SK-N-SH (cell line): Measurements from ENCODE around the gene CERS1. TPM values are rescaled to one million over a fixed set of nuclear protein-coding genes. Genes with fewer than 3 reads are reported as not detected.

Experiments
- CTCF ChIA-PET: fragments of 300-600, 350-600 bp; formaldehyde crosslinking; extraction: SDS; loops from one replicate; lab custom pipeline; 2021; lab: Yijun Ruan, JAX
- POLR2A ChIA-PET: fragments of 350-600 bp; sonication (Branson Sonifier 250); formaldehyde crosslinking; extraction: SDS; loops from one replicate; lab custom pipeline; 2020; ENCODE audit warnings: antibody characterized with exemption, inconsistent platforms; lab: Yijun Ruan, JAX
- DNase-seq: peaks from one replicate; pipeline ENCODE4 v3.0.0; 2012
- H2AFZ ChIP-seq: fragments of 200-600 bp; sonication (generic); 2 replicates; pipeline ENCODE4 v1.8.1; 2016; ENCODE audit warnings: antibody characterized with exemption, mild to moderate bottlenecking, low read depth
- H3F3A ChIP-seq: fragments of 200-600 bp; sonication (generic); replicated peaks from 2 replicates; pipeline ENCODE3; 2016; ENCODE audit warnings: antibody characterized with exemption, mild to moderate bottlenecking; ENCODE audit not compliant: insufficient read depth
- H3K27ac ChIP-seq, 2 experiments: fragments of 200-500 bp in 1 of 2; fragments of 200-600 bp in 1 of 2; sonication (Bioruptor generic) in 1 of 2; sonication (generic), shearing (Covaris generic) in 1 of 2; 2 replicates each; pipeline versions ENCODE4 v1.5.1 to v1.6.1; 2014 to 2016; ENCODE audit warnings: low read depth in 2 of 2, inconsistent platforms in 1 of 2, low read length in 1 of 2, mild to moderate bottlenecking in 1 of 2, mixed read lengths in 1 of 2
- H3K27me3 ChIP-seq: fragments of 200-600 bp; sonication (generic), shearing (Covaris generic); 2 replicates; pipeline ENCODE4 v1.6.1; 2016; ENCODE audit warnings: mixed run types; ENCODE audit not compliant: insufficient read depth
- H3K36me3 ChIP-seq, 2 experiments: fragments of 200-500 bp in 1 of 2; fragments of 200-600 bp in 1 of 2; sonication (Bioruptor generic) in 1 of 2; sonication (generic) in 1 of 2; replicated peaks in 1 of 2; 2 replicates each; pipeline versions ENCODE3 to v1.5.1; 2014 to 2016; ENCODE audit warnings: low read length in 1 of 2, mild to moderate bottlenecking in 1 of 2; ENCODE audit not compliant: insufficient read depth in 2 of 2, control insufficient read depth in 1 of 2
- H3K4me1 ChIP-seq, 2 experiments: fragments of 200-500 bp in 1 of 2; fragments of 200-600 bp in 1 of 2; sonication (Bioruptor generic) in 1 of 2; sonication (generic), shearing (Covaris generic) in 1 of 2; 2 replicates each; pipeline versions ENCODE4 v1.5.1 to v1.6.1; 2014 to 2016; ENCODE audit warnings: low read depth in 1 of 2, low read length in 1 of 2, mixed run types in 1 of 2; ENCODE audit not compliant: insufficient read depth in 2 of 2, control insufficient read depth in 1 of 2
- H3K4me2 ChIP-seq: fragments of 200-600 bp; sonication (generic), shearing (Covaris generic); 2 replicates; pipeline ENCODE4 v1.6.1; 2017; ENCODE audit warnings: mixed run types
- H3K4me3 ChIP-seq, 2 experiments: fragments of 200-500 bp in 1 of 2; fragments of 200-600 bp in 1 of 2; sonication (Bioruptor generic) in 1 of 2; sonication (generic), shearing (Covaris generic) in 1 of 2; 2 replicates each; pipeline versions ENCODE4 v1.5.1 to v1.8.1; 2014 to 2016; ENCODE audit warnings: low read depth in 2 of 2, inconsistent platforms in 1 of 2, low read length in 1 of 2, mild to moderate bottlenecking in 1 of 2, mixed read lengths in 1 of 2, moderate library complexity in 1 of 2
- H3K79me2 ChIP-seq: fragments of 200-600 bp; sonication (generic); 2 replicates; pipeline ENCODE4 v1.8.1; 2017; ENCODE audit warnings: mild to moderate bottlenecking; ENCODE audit not compliant: insufficient read depth
- H3K9ac ChIP-seq: fragments of 200-600 bp; sonication (generic); 2 replicates; pipeline ENCODE4 v1.6.1; 2017; ENCODE audit warnings: mixed run types
- H3K9me2 ChIP-seq: fragments of 200-600 bp; sonication (generic); 2 replicates; pipeline ENCODE4 v1.6.1; 2017; ENCODE audit warnings: mixed run types
- H3K9me3 ChIP-seq: fragments of 200-600 bp; sonication (generic); 2 replicates; pipeline ENCODE4 v1.6.1; 2017; ENCODE audit warnings: mixed run types, mild to moderate bottlenecking, moderate library complexity
- H4K20me1 ChIP-seq: fragments of 200-600 bp; sonication (generic); 2 replicates; pipeline ENCODE4 v1.6.1; 2017; ENCODE audit warnings: mild to moderate bottlenecking, mixed run types; ENCODE audit not compliant: insufficient read depth
- ELF1 ChIP-seq: IDR thresholded peaks from 2 replicates; pipeline ENCODE4 v1.4.0; 2012
- EP300 ChIP-seq, 2 experiments: IDR thresholded peaks; 2 replicates each; pipeline versions ENCODE4 v1.4.0 to v1.6.1; 2012; ENCODE audit warnings: borderline replicate concordance in 1 of 2, low read depth in 1 of 2, low read length in 1 of 2
- MEF2A ChIP-seq: IDR thresholded peaks from 2 replicates; pipeline ENCODE4 v1.4.0; 2012; ENCODE audit warnings: low read depth, borderline replicate concordance
- MXI1 ChIP-seq: IDR thresholded peaks from 2 replicates; pipeline ENCODE4 v1.6.1; 2012; ENCODE audit warnings: mild to moderate bottlenecking, low read depth, low read length, improper control_type of control experiment
- POLR2AphosphoS5 ChIP-seq: IDR thresholded peaks from 2 replicates; pipeline ENCODE4 v1.6.1; 2012; ENCODE audit warnings: low read depth, low read length
- RAD21 ChIP-seq: IDR thresholded peaks from 2 replicates; pipeline ENCODE4 v1.6.1; 2012; ENCODE audit warnings: mild to moderate bottlenecking, low read length
- REST ChIP-seq: IDR thresholded peaks from 2 replicates; pipeline ENCODE4 v1.6.1; 2012; ENCODE audit warnings: mild to moderate bottlenecking, low read depth, low read length, moderate library complexity
- RXRA ChIP-seq: IDR thresholded peaks from 2 replicates; pipeline ENCODE4 v1.4.0; 2012; ENCODE audit warnings: low read depth, mild to moderate bottlenecking, borderline replicate concordance
- TAF1 ChIP-seq: IDR thresholded peaks from 2 replicates; pipeline ENCODE4 v1.6.1; 2012; ENCODE audit warnings: low read depth, mild to moderate bottlenecking, low read length, moderate library complexity, borderline replicate concordance
- TEAD4 ChIP-seq: IDR thresholded peaks from 2 replicates; pipeline ENCODE4 v1.4.0; 2012; ENCODE audit warnings: mild to moderate bottlenecking, borderline replicate concordance; ENCODE audit not compliant: insufficient read depth
- YY1 ChIP-seq: IDR thresholded peaks from 2 replicates; pipeline ENCODE4 v1.4.0; 2012; ENCODE audit warnings: low read depth, mild to moderate bottlenecking
- WGBS: methylation state at CpG from one replicate; pipeline ENCODE4 v1.1.6; 2017; ENCODE audit warnings: low lambda C conversion rate; 5-methylcytosine and 5-hydroxymethylcytosine counted together
- polyA plus RNA-seq, 3 experiments: library from polyadenylated mRNA; depleted of rRNA; stranded (reverse); fragments of >200 nt; gene quantifications; 2 replicates each; pipeline ENCODE4 v1.2.3, GENCODE V29; 2012
- TF ChIP-seq, protein P1 (sequence below): IDR thresholded peaks from 2 replicates; pipeline ENCODE4 v1.4.0; 2012; ENCODE audit warnings: low read depth, borderline replicate concordance
- TF ChIP-seq, protein P2 (sequence below): fragments of 150-350 bp; IDR thresholded peaks from 2 replicates; pipeline ENCODE4 v1.6.1; 2016; ENCODE audit warnings: mild to moderate bottlenecking, low read depth, low read length

The CERS1 gene
- polyA plus RNA-seq, 1 of the 3 experiments (the other 2 are of a cell fraction) = 7.3 TPM

GRCh38 chr19:18876865-18877264 is 19.1 kb downstream of the CERS1 start:
- Histone ChIP-seq H3K4me3 (no peak overlapping the region), H3K27ac (no peak overlapping the region), H3K4me2 (no peak overlapping the region), H3K9me2 (no peaks in the 10 kb centered on the region), H3K9ac (no peak overlapping the region), H3K79me2 (no peaks in the 10 kb centered on the region), H3K9me3 (no peaks in the 10 kb centered on the region; the same call in 1 of the 2 replicates), H3F3A (peaks cover 4% of the 10 kb centered on the region), H3K27me3 (no peaks in the 10 kb centered on the region), H2AFZ (no peak overlapping the region), H3K36me3 (peaks cover under 1 to 3% of the 10 kb centered on the region in 2 experiments), H3K4me1 (no peaks in the 10 kb centered on the region), H4K20me1 (no peaks in the 10 kb centered on the region)
- CTCF ChIA-PET = interaction anchor here (1.2 to 4.4 kb wide), 4 partner anchors 10 to 110 kb away, joined by 3 to 38 read pairs (median 10); partner anchors contain the start of gene CERS1
- WGBS = 95% methylated on average over 6 of the region's 7 CpGs
- no peak for TF ChIP-seq RAD21
- no peak for TF ChIP-seq ELF1
- TF ChIP-seq EP300 (IDR thresholded peaks at IDR 0.05; ENCODE audit: borderline replicate concordance in 1 of 2, low read depth in 1 of 2, low read length in 1 of 2) = no peak
- TF ChIP-seq, protein P1, sequence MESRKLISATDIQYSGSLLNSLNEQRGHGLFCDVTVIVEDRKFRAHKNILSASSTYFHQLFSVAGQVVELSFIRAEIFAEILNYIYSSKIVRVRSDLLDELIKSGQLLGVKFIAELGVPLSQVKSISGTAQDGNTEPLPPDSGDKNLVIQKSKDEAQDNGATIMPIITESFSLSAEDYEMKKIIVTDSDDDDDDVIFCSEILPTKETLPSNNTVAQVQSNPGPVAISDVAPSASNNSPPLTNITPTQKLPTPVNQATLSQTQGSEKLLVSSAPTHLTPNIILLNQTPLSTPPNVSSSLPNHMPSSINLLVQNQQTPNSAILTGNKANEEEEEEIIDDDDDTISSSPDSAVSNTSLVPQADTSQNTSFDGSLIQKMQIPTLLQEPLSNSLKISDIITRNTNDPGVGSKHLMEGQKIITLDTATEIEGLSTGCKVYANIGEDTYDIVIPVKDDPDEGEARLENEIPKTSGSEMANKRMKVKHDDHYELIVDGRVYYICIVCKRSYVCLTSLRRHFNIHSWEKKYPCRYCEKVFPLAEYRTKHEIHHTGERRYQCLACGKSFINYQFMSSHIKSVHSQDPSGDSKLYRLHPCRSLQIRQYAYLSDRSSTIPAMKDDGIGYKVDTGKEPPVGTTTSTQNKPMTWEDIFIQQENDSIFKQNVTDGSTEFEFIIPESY = no peak
- no peak for TF ChIP-seq YY1
- POLR2A ChIA-PET = no interaction called here
- DNase-seq = no peak

DNA sequence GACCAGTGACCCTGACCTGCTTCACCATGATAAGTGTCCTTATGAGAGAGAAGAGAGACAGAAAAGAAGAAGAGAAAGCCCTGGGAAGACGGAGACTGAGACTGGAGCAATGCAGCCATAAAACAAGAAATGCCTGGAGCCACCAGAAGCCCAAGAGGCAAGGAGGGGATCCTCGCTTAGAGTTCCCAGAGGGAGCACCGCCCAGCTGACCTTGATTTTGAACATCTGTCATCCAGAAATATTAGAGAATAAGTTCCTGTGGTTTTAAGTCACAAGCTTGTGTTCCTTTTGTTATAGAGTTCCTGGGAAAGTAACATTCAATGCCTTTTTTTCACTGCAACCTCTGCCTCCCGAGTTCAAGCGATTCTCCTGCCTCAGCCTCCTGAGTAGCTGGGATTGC is 20.2 kb downstream of the CERS1 start:
- Histone ChIP-seq H3K36me3 (peaks cover 3% of the 10 kb centered on the region in 2 experiments), H3K9me3 (no peaks in the 10 kb centered on the region; the same call in 1 of the 2 replicates)
- 91% methylated on average over 5 of the region's 5 CpGs for WGBS
- CTCF ChIA-PET = interaction anchor here (2.2 to 4.4 kb wide), 2 partner anchors 9 to 19 kb away, joined by 9 to 38 read pairs; partner anchors contain the start of gene CERS1
- DNase-seq = no peak
- TF ChIP-seq MXI1 (no peak), POLR2AphosphoS5 (no peak), TEAD4 (no peak), TAF1 (no peak), REST (no peak), MEF2A (no peak), RXRA (no peak)
- TF ChIP-seq, protein P2, sequence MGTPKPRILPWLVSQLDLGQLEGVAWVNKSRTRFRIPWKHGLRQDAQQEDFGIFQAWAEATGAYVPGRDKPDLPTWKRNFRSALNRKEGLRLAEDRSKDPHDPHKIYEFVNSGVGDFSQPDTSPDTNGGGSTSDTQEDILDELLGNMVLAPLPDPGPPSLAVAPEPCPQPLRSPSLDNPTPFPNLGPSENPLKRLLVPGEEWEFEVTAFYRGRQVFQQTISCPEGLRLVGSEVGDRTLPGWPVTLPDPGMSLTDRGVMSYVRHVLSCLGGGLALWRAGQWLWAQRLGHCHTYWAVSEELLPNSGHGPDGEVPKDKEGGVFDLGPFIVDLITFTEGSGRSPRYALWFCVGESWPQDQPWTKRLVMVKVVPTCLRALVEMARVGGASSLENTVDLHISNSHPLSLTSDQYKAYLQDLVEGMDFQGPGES = no peak
- TF ChIP-seq, all 33 proteins: peak for 0
- no peak overlapping the region for H3K4me2 ChIP-seq
- H3K4me3 ChIP-seq = no peak overlapping the region
- H2AFZ ChIP-seq = no peak overlapping the region
- no peaks in the 10 kb centered on the region for H3K4me1 ChIP-seq
- H3K27ac ChIP-seq = no peak overlapping the region
- H4K20me1 ChIP-seq = no peaks in the 10 kb centered on the region
- H3F3A ChIP-seq = peaks cover 4% of the 10 kb centered on the region
- no peaks in the 10 kb centered on the region for H3K27me3 ChIP-seq
- H3K9me2 ChIP-seq = no peaks in the 10 kb centered on the region
- POLR2A ChIA-PET = no interaction called here
- H3K79me2 ChIP-seq = no peaks in the 10 kb centered on the region
- no peak overlapping the region for H3K9ac ChIP-seq
